ENCODE measurements around the gene ACP3. TPM values are rescaled to one million over a fixed set of nuclear protein-coding genes. Genes with fewer than 3 reads are reported as not detected.
A peak's percentile ranks its signal among the peaks of the same experiment; 100 is the strongest.

Gene ACP3
- total and polyA plus RNA-seq, 2 donors (not counting 1 experiment from before 2014, with no cell fraction given) = 3.5 to 25.3 TPM

- H3K27me3 ChIP-seq (ENCODE audit: control insufficient read depth, insufficient read depth, low read length) = no peaks in the 10 kb centered on the region
- no peaks in the 10 kb centered on the region for H3K4me1 ChIP-seq (ENCODE audit: control insufficient read depth, extremely low read depth, insufficient read depth, low read length)
- no peak for DNase-seq (ENCODE audit: low read depth in 2 of 2)
- H3K9ac ChIP-seq (ENCODE audit: insufficient read depth, low read length) = no peak overlapping the region
- H3K4me3 ChIP-seq (replicated peaks in 1 of 4; ENCODE audit: control extremely low read depth in 1 of 4, insufficient read depth in 1 of 4, low read depth in 3 of 4, low read length in 4 of 4) = no peak overlapping the region
- no peak overlapping the region for H3K4me2 ChIP-seq (ENCODE audit: extremely low read depth, insufficient read depth, low read length)
- no peak overlapping the region for H3K27ac ChIP-seq (ENCODE audit: insufficient read depth, low read length)
- H4K20me1 ChIP-seq (ENCODE audit: control insufficient read depth, extremely low read depth, insufficient read depth, low read length) = no peaks in the 10 kb centered on the region
- no peaks in the 10 kb centered on the region for H3K9me3 ChIP-seq (ENCODE audit: control insufficient read depth, insufficient read depth, low read depth, low read length)
- no peaks in the 10 kb centered on the region for H3K36me3 ChIP-seq (ENCODE audit: control insufficient read depth, insufficient read depth, low read length)
- H2AFZ ChIP-seq (ENCODE audit: low read length) = no peak overlapping the region
- no peak for TF ChIP-seq EZH2 (IDR thresholded peaks at IDR 0.05; ENCODE audit: low read length, missing control alignments)
- TF ChIP-seq, protein P1, sequence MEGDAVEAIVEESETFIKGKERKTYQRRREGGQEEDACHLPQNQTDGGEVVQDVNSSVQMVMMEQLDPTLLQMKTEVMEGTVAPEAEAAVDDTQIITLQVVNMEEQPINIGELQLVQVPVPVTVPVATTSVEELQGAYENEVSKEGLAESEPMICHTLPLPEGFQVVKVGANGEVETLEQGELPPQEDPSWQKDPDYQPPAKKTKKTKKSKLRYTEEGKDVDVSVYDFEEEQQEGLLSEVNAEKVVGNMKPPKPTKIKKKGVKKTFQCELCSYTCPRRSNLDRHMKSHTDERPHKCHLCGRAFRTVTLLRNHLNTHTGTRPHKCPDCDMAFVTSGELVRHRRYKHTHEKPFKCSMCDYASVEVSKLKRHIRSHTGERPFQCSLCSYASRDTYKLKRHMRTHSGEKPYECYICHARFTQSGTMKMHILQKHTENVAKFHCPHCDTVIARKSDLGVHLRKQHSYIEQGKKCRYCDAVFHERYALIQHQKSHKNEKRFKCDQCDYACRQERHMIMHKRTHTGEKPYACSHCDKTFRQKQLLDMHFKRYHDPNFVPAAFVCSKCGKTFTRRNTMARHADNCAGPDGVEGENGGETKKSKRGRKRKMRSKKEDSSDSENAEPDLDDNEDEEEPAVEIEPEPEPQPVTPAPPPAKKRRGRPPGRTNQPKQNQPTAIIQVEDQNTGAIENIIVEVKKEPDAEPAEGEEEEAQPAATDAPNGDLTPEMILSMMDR (conservative IDR thresholded peaks at IDR 0.05 in 1 of 2, IDR thresholded peaks at IDR 0.05 in 1 of 2; ENCODE audit: low read depth in 1 of 2, low read length in 2 of 2) = no peak
- no peaks in the 10 kb centered on the region for H3K79me2 ChIP-seq (ENCODE audit: control insufficient read depth, insufficient read depth, low read length)
Observed at GRCh38 chr3:132332508-132332907, 15.3 kb downstream of the ACP3 start.

DNA sequence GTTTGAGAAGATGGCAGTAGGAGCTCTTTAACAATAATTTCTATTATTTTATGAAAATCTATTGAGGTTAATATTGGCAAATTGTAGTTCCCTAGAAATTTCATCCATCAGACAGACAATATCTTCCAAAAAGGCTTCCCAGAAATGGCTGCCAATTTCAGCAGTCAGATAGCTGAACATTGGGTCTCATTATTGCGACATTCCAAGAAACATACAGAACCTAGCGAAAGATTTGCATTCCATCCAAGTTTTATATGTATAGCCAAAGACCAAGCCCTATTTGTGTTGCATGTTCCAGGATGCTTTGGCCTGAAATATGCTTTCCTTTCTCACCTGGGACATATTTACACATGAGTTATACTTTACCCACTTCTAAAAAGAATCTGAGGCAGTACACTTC is 24.5 kb downstream of the ACP3 start:
- no peak for TF ChIP-seq EZH2 (IDR thresholded peaks at IDR 0.05; ENCODE audit: low read length, missing control alignments)
- TF ChIP-seq, protein P1 (conservative IDR thresholded peaks at IDR 0.05 in 1 of 2, IDR thresholded peaks at IDR 0.05 in 1 of 2; ENCODE audit: low read depth in 1 of 2, low read length in 2 of 2) = no peak
- H2AFZ ChIP-seq (ENCODE audit: low read length) = no peak overlapping the region

GRCh38 chr3:132342183-132342582 is 25.0 kb downstream of the ACP3 start:
- Histone ChIP-seq H3K4me3 (replicated peaks in 1 of 4; ENCODE audit: control extremely low read depth in 1 of 4, insufficient read depth in 1 of 4, low read depth in 3 of 4, low read length in 4 of 4) (no peak overlapping the region), H3K9me3 (ENCODE audit: control insufficient read depth, insufficient read depth, low read depth, low read length) (no peaks in the 10 kb centered on the region), H3K27me3 (ENCODE audit: control insufficient read depth, insufficient read depth, low read length) (no peaks in the 10 kb centered on the region), H3K4me2 (ENCODE audit: extremely low read depth, insufficient read depth, low read length) (no peak overlapping the region), H3K36me3 (ENCODE audit: control insufficient read depth, insufficient read depth, low read length) (no peaks in the 10 kb centered on the region), H3K79me2 (ENCODE audit: control insufficient read depth, insufficient read depth, low read length) (no peaks in the 10 kb centered on the region), H3K9ac (ENCODE audit: insufficient read depth, low read length) (no peak overlapping the region), H3K27ac (ENCODE audit: insufficient read depth, low read length) (no peak overlapping the region), H3K4me1 (ENCODE audit: control insufficient read depth, extremely low read depth, insufficient read depth, low read length) (no peaks in the 10 kb centered on the region), H4K20me1 (ENCODE audit: control insufficient read depth, extremely low read depth, insufficient read depth, low read length) (no peaks in the 10 kb centered on the region), H2AFZ (ENCODE audit: low read length) (no peak overlapping the region)
- DNase-seq (ENCODE audit: low read depth in 2 of 2) = peak in 1 of 2 donors; percentile 50
- TF ChIP-seq, protein P1 (conservative IDR thresholded peaks at IDR 0.05 in 1 of 2, IDR thresholded peaks at IDR 0.05 in 1 of 2; ENCODE audit: low read depth in 1 of 2, low read length in 2 of 2) = peak; percentile 8 to 33
- TF ChIP-seq EZH2 (IDR thresholded peaks at IDR 0.05; ENCODE audit: low read length, missing control alignments) = no peak

More for the DNA sequence above, 24.5 kb downstream of the ACP3 start:
- H3K4me2 ChIP-seq (ENCODE audit: extremely low read depth, insufficient read depth, low read length) = no peak overlapping the region
- H3K27ac ChIP-seq (ENCODE audit: insufficient read depth, low read length) = no peak overlapping the region
- DNase-seq (ENCODE audit: low read depth in 2 of 2) = peak in 1 of 2 donors; percentile 16
- no peaks in the 10 kb centered on the region for H3K36me3 ChIP-seq (ENCODE audit: control insufficient read depth, insufficient read depth, low read length)
- H3K4me1 ChIP-seq (ENCODE audit: control insufficient read depth, extremely low read depth, insufficient read depth, low read length) = no peaks in the 10 kb centered on the region
- H3K9me3 ChIP-seq (ENCODE audit: control insufficient read depth, insufficient read depth, low read depth, low read length) = no peaks in the 10 kb centered on the region
- no peak overlapping the region for H3K9ac ChIP-seq (ENCODE audit: insufficient read depth, low read length)
- no peaks in the 10 kb centered on the region for H4K20me1 ChIP-seq (ENCODE audit: control insufficient read depth, extremely low read depth, insufficient read depth, low read length)
- no peak overlapping the region for H3K4me3 ChIP-seq (replicated peaks in 1 of 4; ENCODE audit: control extremely low read depth in 1 of 4, insufficient read depth in 1 of 4, low read depth in 3 of 4, low read length in 4 of 4)
- no peaks in the 10 kb centered on the region for H3K79me2 ChIP-seq (ENCODE audit: control insufficient read depth, insufficient read depth, low read length)
- H3K27me3 ChIP-seq (ENCODE audit: control insufficient read depth, insufficient read depth, low read length) = no peaks in the 10 kb centered on the region

Data from fibroblast of lung (primary cell).